ENCODE measurements around the gene SQOR.
"Not testable (repeated sequence)": the region's sequence is repeated elsewhere in the genome, so short reads cannot be mapped to it uniquely, and the experiment has no call there.

Gene SQOR

DNA sequence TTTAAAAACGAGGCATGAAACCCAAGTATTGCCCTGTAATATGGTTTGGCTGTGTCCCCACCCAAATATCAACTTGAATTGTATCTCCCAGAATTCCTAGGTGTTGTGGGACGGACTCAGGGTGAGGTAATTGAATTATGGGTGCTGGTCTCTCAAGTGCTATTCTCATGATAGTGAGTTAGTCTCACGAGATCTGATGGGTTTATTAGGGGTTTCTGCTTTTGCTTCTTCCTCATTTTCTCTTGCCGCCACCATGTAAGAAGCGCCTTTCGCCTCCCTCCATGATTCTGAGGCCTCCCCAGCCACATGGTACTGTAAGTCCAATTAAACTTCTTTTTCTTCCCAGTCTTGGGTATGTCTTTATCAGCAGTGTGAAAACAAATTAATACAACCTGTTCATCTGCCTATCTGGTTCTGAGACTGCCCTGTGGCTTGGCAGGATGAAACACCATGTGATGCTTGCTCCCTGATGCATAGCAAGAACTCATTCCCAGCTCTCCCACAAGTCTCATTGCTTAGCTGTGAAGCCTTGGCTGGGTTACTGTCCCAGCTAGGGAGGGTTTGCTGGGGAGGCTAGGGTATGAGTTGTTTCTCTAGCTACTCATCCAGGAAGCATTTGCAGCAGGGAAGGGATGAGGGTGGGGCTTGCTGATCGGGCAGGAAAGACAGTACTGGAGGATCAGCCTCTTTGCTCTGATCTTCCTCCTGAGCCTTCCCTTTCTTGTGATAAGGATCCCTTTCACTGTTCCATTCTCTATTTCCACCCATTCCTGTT lies 3.7 kb upstream of the SQOR start:
- no peak for DNase-seq (ENCODE audit: low read depth in 2 of 3, low spot score in 1 of 3)

DNA sequence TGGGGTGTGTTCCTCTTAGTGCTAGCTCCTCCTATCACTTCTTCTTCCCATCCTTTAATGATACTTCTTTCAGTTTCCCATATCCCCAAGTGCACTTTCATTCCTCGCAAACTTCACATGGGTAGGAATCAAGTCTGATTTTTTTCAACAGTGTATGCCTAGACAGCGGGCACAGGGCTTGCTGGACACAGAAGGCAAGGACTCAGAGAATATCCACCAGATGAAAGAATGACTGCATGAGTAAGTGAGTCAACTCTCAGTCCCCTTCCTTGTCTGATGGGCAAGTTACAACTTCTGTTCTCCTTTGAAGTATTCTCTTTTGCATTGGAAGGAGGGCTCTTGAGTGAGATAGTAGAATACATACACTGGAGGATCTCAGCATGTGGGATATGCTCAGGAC lies 3.1 kb upstream of the SQOR start:
- DNase-seq (ENCODE audit: low read depth in 2 of 3, low spot score in 1 of 3), result no peak

DNA sequence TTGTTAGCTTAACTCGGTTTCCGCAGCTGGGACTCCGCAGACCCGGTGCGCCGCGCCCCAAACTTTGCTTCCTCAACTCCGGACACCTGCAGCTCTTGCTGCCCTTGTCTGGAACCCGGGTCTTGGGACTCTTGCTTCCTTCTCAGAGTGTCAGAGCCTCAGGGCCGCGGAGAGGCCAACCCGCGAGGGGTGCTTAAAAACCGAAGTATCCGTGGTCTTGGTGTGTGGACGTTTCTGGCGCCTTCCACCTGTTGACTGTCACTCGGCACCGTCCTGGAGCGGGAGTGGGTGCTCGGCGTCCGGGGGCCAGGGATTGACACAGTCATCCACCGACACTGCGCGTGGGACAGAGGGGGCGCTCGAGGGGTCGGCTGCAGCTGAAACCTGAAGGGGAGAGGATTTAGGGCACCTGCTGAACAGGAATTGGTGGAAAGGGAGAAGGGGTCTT lies 386 bp downstream of the SQOR start:
- DNase-seq (ENCODE audit: low read depth in 2 of 3, low spot score in 1 of 3), result peak; percentile 23 to 53 (median 42)

DNA sequence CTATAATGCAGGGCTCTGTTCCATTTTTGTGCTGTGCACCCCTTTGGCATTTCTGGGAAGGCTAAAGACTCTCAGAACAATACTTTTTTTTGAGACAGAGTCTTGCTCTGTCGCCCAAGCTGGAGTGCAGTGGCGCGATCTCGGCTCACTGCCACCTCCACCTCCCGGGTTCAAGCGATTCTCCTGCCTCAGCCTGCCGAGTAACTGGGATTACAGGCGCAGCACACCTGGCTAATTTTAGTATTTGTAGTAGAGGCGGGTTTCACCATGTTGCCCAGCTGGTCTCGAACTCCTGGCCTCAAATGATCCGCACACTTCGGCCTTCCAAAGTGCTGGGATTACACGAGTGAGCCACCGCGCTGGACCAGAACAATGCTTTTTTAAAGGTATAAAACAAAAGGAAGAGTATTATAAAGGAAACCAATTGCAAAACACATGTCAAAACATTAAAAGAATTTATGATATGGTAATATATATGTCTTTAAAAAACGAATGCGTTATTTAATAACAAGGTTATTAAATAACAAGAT lies 999 bp downstream of the SQOR start:
- DNase-seq (ENCODE audit: low read depth in 2 of 3, low spot score in 1 of 3), result no peak

DNA sequence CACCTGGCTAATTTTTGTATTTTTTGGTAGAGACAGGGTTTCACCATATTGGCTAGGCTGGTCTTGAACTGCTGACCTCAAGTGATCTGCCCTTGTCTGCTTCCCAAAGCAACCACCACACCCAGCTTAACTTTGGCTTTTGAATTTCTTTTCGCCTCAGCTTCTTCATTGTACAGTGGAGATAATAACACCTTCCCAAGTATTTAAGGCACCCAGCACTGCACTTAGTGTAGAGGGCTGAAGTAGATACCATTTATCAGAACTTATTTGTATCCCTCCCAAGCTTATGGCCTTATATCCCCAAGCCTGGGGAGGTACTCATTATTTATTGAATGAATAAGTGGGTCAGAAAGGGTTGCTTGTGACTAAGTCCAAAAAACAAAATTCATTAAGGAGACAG lies 2.3 kb downstream of the SQOR start:
- no peak for DNase-seq (ENCODE audit: low read depth in 2 of 3, low spot score in 1 of 3)

DNA sequence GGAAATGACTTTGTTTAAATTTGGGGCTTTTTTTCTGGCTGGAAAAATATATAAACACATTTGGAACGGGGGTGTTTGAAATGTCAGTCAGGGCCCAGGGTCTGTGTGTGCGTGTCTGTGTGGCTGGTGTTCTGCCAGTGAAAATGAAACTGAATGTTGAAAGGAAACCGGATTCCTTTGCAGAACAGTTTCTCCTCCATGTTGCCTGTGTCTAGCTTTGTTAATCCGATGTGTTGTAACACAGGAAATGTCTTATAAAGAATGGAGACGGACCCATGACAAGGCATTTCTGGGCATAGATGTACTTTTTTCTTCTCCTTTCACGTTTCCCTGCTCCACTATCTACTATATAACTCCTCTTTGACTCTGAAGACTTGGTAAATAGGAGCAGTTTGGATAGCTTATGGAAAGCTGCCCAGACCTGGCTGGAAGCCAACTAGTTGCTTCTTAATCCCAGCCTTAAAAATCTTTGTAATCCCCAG lies 2.8 kb downstream of the SQOR start:
- DNase-seq (ENCODE audit: low read depth in 2 of 3, low spot score in 1 of 3), result peak; percentile 25 to 55 (median 34)

DNA sequence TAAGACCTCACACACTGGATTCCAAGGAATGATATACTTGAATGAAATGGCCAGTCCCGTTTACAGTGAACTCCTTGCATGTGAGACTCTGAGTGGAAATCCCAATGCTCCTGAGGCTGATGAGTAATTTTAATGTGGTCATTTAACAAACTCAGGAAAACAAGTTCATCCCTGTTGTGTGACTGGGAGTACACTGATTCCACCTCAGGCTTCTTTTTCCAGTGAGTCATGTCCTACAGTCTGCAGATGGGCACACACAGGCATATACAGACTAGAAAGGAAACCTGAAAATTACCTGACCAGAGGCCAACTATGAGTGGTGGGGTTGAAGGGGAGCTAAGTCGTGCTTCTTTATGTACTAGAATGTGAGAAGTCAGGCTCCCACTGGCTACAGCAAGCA lies 5.8 kb downstream of the SQOR start:
- no peak for DNase-seq (ENCODE audit: low read depth in 2 of 3, low spot score in 1 of 3)

DNA sequence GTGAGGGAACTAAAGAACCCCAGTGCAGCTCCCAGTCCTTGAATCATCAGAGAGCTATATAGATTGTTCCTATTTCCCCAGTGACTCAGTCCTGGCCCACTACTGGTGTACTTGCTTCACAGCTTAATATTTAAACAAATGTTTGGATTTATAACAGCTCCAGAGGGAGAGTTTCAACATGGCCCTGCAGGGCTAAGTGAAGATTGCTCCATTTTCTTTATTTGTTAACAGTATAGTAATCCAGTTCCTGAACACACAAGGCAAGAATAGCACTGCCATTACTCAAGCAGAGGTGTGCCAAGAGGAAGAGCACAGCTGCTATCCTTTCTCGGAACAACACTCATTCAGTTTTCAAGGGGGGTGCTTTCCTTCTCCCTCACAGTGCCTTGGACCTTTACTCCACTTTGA lies 6.5 kb downstream of the SQOR start:
- no peak for DNase-seq (ENCODE audit: low read depth in 2 of 3, low spot score in 1 of 3)

DNA sequence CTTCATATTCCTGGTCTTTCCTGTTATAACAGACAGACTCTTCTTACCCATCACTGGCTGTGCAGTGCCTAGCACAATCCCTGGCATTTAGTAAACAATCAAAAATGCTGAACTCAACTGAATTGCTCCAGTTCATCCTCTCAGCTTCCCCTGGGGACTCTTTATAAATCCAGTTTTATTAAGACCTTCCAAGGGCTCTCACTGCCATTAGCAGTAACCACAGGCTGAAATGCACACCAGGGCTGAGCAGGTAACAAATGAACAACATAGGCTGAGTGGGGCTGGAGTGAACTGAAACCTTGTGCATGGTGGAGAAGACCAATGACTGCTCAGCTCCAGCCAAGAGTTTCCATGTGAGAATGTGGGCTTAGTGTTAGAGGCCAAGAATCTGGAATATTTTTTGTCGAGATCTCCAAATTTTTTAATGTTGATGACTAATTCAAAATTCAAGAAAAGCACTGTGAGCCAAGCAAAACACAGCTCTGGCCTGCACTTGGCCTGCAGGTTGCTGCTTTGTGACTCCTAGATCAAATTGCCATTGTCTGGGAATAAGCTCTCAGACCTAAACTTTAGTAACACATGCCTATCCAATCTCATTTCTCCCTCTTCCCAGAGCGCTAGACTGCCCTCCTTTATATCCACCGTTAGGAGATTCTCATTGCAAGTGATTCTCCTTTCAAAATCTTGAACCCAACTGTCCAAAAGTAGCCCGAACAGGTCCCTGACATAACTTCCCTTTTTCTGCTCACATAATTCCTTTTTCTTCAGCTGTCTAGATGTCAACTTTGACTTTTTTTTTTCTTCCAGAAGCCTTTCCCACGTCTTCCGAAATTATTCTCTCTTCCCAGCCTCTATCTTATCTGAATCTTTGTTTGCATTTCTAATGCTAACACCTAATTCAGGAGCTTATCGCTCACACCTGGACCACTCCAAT lies 7.4 kb downstream of the SQOR start:
- no peak for DNase-seq (ENCODE audit: low read depth in 2 of 3, low spot score in 1 of 3)

DNA sequence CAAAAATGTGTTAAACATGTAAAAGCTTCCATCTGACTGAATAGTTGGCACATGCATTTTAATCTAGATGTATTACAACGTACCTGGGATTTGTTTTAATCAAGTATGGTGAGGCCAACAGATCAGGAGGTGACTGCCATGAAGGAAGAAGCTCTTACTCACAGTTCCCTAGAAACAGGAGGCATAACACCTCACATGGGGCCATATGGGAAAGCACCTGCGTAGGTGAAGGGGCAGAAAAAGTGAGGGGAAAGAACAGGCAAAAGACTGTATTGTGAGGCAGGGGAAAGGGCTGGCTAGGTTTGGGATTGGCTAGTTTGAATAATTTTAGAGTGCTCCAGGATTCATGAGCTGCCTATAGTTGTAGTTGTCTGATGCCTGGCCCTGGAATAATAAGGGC lies 9.6 kb downstream of the SQOR start:
- DNase-seq (ENCODE audit: low read depth in 2 of 3, low spot score in 1 of 3), result no peak

DNA sequence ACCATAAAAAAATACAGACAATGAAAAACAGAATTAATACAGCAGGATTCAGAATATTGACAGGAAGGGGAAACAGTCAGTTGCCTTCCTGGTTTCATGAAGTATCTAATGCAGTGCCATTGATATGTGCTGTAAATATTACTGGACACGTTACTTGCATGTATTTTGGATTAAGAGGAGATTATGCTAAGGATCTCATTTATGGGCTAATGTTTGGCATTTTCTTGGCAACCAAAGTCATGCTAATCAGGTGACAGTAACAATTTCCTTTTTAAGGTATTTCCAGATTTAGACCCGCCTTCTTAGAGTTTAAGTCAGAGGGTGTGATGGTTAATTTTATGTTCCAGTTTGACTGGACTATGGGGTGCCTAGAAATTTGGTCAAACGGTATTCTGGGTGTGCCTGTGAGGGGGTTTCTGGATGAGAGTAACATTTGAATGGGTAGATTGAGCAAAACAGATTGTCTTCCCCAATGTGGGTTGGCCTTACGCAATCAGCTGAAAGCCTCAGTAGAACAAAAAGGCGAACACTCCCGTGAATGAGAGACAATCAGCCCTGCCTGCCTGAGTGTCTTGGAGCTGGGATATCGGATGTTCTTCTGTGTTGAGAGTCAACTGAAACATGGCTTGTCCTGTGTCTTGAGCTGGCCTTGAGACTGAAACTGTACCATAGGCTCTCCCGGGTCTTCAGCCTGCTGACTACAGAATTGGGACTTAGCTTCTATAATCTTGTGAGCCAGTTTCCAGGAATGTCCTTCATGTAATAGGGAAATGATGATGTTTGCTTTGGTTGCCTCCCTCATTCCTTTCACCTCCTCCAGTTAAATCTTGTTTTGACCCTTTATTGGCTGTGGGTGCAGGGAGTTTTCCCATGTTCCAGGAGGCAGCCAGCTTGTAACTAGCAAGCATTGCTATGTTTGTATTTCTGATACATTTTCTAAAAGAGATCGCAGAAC lies 10.5 kb downstream of the SQOR start:
- DNase-seq (ENCODE audit: low read depth in 2 of 3, low spot score in 1 of 3), result no peak

DNA sequence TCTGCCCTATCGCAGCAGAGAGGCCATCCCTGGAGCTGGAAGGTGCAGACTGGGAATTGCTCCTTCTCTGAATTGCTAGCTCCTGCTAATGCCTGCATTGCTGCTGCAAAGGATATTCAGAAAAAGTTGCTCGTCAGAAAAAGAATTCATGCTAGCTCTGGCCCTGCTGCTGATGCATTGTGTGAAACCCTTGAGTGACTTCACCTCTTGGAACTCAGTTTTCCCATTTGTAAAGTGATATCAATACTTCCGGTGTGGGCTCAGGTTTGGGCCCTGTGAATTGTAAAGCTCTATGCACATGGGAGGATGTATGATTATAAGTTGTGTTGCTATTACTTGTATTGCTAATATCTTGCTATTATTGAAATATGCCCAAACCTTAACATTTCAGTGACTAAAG lies 11.4 kb downstream of the SQOR start:
- no peak for DNase-seq (ENCODE audit: low read depth in 2 of 3, low spot score in 1 of 3)

DNA sequence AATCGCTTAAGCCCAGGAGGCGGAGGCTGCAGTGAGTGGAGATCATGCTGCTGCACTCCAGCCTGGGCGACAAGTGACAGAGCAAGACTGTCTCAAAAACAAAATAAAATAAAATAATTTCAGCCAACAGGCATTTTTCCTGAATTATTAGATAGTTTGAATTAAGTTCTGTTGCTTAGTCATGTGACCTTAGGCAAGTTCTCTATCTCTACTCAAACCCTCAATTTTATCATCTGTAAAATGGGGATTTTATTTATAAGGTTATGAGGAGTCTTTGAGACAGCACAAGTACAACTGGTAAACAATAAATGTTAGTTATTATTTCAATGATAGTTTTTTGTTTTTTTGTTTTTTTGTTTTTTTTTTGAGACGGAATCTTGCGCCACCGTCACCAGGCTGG lies 13.0 kb downstream of the SQOR start:
- no peak for DNase-seq (ENCODE audit: low read depth in 2 of 3, low spot score in 1 of 3)

DNA sequence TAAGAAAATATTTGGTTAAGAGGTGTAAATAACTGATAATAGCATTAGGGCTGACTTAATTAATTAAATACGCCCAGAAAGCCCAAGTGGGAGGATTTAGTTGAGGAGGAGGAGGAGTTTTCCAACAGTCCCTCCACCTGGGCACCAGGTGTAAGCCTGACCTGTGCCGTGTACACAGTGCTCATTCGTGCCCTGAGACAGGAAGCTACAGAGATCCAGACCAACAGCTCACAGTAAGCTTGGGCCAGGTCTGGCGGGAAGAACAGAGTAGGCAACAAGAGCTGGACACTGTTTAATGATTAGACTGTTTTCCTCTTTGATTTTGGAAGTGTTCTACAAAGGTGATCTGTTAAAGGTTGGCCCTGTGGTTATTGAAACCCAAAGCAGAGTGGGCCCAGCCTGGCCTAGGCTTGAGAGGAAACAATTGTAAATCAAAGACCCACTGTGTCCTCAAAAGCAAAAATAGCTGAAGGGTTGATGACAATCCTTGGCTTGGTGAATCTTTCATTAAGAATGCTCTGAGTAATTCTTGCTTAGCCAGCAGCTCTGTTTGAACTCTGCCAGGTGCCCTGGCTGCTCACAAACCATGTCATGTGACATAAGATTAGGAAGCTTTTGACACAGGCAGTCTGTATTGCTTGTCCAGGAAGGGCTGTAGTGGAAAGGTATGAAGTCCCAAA lies 13.8 kb downstream of the SQOR start:
- DNase-seq (ENCODE audit: low read depth in 2 of 3, low spot score in 1 of 3), result no peak

DNA sequence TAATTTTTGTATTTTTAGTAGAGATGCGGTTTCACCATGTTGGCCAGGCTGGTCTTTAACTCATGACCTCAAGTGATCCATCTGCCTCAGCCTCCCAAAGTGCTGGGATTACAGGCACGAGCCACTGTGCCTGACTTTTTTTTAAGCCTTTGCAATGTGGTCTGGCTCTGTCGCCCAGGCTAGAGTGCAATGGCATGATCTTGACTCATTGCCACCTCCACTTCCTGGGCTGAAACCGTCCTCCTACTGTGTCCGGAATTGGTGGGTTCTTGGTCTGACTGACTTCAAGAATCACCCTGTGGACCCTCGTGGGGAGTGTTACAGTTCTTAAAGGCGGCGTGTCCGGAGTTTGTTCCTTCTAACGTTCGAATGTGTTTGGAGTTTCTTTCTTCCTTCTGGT lies 15.2 kb downstream of the SQOR start:
- DNase-seq (ENCODE audit: low read depth in 2 of 3, low spot score in 1 of 3), result not testable (repeated sequence)

DNA sequence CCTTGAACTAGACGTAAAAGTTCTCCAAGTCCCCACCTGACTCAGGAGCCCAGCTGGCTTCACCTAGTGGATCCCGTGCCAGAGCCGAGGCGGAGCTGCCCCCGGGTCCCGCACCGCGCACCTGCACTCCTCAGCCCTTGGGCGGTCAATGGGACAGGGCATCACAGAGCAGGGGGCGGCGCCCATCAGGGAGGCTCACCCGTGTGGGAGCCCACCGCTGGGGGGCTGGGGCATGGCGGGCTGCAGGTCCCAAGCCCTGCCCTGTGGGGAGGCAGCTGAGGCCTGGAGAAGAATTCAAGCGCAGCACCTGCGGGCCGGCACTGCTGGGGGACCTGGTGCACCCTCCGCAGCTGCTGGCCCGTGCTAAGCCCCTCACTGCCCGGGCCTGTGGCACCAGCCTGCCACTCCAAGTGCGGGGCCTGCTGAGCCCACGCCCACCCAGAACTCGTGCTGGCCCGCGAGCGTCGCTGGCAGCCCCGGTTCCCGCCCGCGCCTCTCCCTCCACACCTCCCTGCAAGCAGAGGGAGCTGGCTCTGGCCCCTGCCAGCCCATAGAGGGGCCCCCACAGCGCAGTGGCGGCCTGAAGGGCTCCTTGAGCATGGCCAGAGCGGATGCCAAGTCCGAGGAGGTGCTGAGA lies 16.2 kb downstream of the SQOR start:
- DNase-seq (ENCODE audit: low read depth in 2 of 3, low spot score in 1 of 3), result no peak

DNA sequence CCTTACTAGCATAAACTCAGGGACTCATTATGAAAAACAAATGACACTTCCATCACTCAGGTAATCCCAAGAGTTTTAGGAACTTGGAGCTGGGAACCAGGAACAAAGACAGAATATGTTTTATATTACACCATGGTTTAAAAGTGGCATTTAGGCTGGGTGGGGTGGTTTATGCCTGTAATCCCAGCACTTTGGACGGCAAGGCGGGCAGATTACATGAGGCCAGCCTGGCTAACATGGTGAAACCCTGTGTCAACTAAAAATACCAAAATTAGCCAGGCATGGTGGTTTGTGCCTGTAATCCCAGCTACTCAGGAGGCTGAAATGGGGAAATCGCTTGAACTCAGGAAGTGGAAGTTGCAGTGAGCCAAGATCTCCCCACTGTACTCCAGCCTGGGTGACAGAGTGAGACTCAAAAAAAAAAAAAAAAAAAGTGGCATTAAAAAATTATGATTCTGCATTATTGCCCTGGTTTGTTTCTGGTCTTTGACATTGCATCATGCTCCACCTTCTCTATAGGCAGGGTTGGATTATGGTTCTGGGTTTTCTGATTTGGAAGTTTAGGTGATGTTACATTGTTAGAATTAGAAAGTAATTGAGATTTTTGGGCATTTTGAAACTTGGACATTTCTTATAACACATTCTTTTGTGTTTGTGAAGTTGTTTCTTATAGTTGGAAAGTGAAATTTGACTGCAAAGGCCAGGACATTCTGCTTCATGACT lies 19.0 kb downstream of the SQOR start:
- no peak for DNase-seq (ENCODE audit: low read depth in 2 of 3, low spot score in 1 of 3)

DNA sequence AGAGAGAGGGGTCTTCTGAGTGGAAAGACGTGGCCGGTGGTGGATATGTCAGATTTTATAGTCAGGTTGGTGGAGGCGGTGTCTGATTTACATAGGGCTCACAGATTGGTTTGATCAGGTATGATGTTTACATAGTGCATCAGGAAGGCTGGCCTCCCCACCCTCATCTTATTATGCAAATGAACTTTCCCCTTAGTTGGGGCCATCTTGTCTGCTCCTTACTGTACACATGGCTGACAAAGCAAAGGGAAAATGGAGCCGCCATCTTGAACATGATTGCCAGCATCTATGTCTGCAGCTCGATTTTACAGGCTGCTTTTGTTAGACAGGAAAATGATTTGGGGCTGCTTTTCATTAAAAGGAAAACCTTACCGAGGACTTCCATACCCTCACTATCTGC lies 19.9 kb downstream of the SQOR start:
- DNase-seq (ENCODE audit: low read depth in 2 of 3, low spot score in 1 of 3), result no peak

DNA sequence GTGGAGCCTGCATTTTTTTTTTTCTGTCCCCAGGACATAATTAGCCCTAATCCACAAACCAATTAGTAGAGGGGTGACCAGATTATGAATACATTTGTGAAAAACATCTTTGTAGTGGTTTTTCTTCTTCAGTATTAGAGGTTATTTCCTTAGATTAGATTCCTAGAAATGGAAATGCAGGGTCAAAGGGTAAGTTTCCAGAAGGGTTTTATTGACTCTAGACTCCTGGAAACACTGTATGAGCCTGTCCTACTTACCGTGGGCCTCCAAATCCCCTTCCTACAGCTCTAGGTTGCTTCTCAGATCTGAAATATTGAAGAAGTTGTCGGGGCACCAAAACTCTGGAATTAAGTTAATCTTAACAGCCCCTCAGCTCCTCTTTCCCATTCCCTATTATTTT lies 22.4 kb downstream of the SQOR start:
- no peak for DNase-seq (ENCODE audit: low read depth in 2 of 3, low spot score in 1 of 3)
